Prostate gland (tissue), 2 donors: ENCODE data around the gene SLC49A4. TPM values are rescaled to one million over a fixed set of nuclear protein-coding genes. Genes with fewer than 3 reads are reported as not detected.

Experiments
- DNase-seq: peaks from one replicate; pipeline ENCODE4 v3.0.0-alpha.2; 2019; ENCODE audit warnings: low spot score
- H3K27ac ChIP-seq, 2 donors: fragments of 200-600 bp; sonication (generic); 2 replicates each; pipeline ENCODE4 v1.5.1; 2017 to 2019
- H3K27me3 ChIP-seq: fragments of 200-600 bp; sonication (generic); replicated peaks from 2 replicates; pipeline ENCODE4 v1.5.1; 2019; ENCODE audit not compliant: insufficient read depth
- H3K36me3 ChIP-seq, 2 donors: fragments of 200-600 bp; sonication (generic); 1 replicate in 1 of 2; 2 replicates in 1 of 2; pipeline versions ENCODE4 v1.5.1 to v1.8.1; 2017 to 2019
- H3K4me1 ChIP-seq: fragments of 200-600 bp; sonication (generic); replicated peaks from 2 replicates; pipeline ENCODE4 v1.5.1; 2019
- H3K4me3 ChIP-seq, 2 donors: fragments of 200-600 bp; sonication (generic); 2 replicates each; pipeline ENCODE4 v1.5.1; 2017 to 2019
- H3K9me3 ChIP-seq: fragments of 200-600 bp; sonication (generic); 2 replicates; pipeline ENCODE4 v1.5.1; 2017
- CTCF ChIP-seq, 4 experiments: fragments of 200-600 bp in 2 of 4; fragments of 450-650 bp in 2 of 4; sonication (generic) in 2 of 4; IDR thresholded peaks; 1 replicate in 3 of 4; 2 replicates in 1 of 4; pipeline ENCODE4 v1.5.1; 2016 to 2019; ENCODE audit warnings: antibody characterized with exemption in 4 of 4, mild to moderate bottlenecking in 2 of 4, moderate library complexity in 2 of 4
- POLR2A ChIP-seq: fragments of 450-650 bp; IDR thresholded peaks from one replicate; pipeline ENCODE4 v1.6.1; 2016; ENCODE audit warnings: antibody characterized with exemption, mild to moderate bottlenecking
- POLR2AphosphoS5 ChIP-seq: sonication (generic); formaldehyde crosslinking; IDR thresholded peaks from one replicate; pipeline ENCODE4 v1.6.1; 2017; ENCODE audit warnings: antibody characterized with exemption
- WGBS: methylation state at CpG from one replicate; pipeline ENCODE4 v1.1.5; 2018; 5-methylcytosine and 5-hydroxymethylcytosine counted together
- intact Hi-C: fragments of 100-400 bp; cut with DNase I; formaldehyde crosslinking; loops from one replicate; pipeline ENCODE4 v1.14.2; 2022
- total RNA-seq, 2 donors: library from RNA; depleted of rRNA; stranded (reverse); fragments of >200 nt; gene quantifications; one replicate each; pipeline ENCODE4 v1.1.0, GENCODE V29; 2016

The SLC49A4 gene
- total RNA-seq, 2 donors from 2014 or later, result 26.7 to 34.7 TPM

- WGBS, result 91% methylated on average over 3 of the region's 3 CpGs
- Histone ChIP-seq H3K27me3 (no peaks in the 10 kb centered on the region), H3K27ac (no peak overlapping the region), H3K4me1 (no peaks in the 10 kb centered on the region), H3K9me3 (no peaks in the 10 kb centered on the region), H3K4me3 (no peak overlapping the region), H3K36me3 (no peaks in the 10 kb centered on the region)
- no peak for TF ChIP-seq POLR2A
- TF ChIP-seq POLR2AphosphoS5, result no peak
- TF ChIP-seq CTCF (IDR thresholded peaks at IDR 0.05), result no peak
- DNase-seq, result no peak
- intact Hi-C loops, result no loop called here
These were observed 27.1 kb upstream of the SLC49A4 start for GRCh38 chr3:122767540-122768372.

- WGBS, result 92% methylated on average over 5 of the region's 5 CpGs
- TF ChIP-seq CTCF (IDR thresholded peaks at IDR 0.05), result no peak
- TF ChIP-seq POLR2A, result no peak
- no peak for TF ChIP-seq POLR2AphosphoS5
- Histone ChIP-seq H3K27me3 (no peaks in the 10 kb centered on the region), H3K4me3 (no peak overlapping the region), H3K36me3 (no peaks in the 10 kb centered on the region), H3K4me1 (no peaks in the 10 kb centered on the region), H3K27ac (no peak overlapping the region), H3K9me3 (no peaks in the 10 kb centered on the region)
- intact Hi-C loops, result no loop called here
- DNase-seq, result no peak
These were observed 24.2 kb upstream of the SLC49A4 start for GRCh38 chr3:122770521-122771202.

- H3K27ac ChIP-seq, result no peak overlapping the region
- no peak for DNase-seq
- H3K9me3 ChIP-seq, result no peaks in the 10 kb centered on the region
- no peaks in the 10 kb centered on the region for H3K4me1 ChIP-seq
- intact Hi-C loops, result no loop called here
- H3K27me3 ChIP-seq, result no peaks in the 10 kb centered on the region
- no peak overlapping the region for H3K4me3 ChIP-seq
- TF ChIP-seq CTCF (IDR thresholded peaks at IDR 0.05), result no peak
- no peak for TF ChIP-seq POLR2AphosphoS5
- no peak for TF ChIP-seq POLR2A
- no peaks in the 10 kb centered on the region for H3K36me3 ChIP-seq
- 97% methylated on average over 1 of the region's 1 CpG for WGBS
These were observed 22.0 kb upstream of the SLC49A4 start for GRCh38 chr3:122772827-122773226.

- 93% methylated on average over 3 of the region's 3 CpGs for WGBS
- TF ChIP-seq CTCF (IDR thresholded peaks at IDR 0.05) (no peak), POLR2A (no peak), POLR2AphosphoS5 (no peak)
- Histone ChIP-seq H3K9me3 (no peaks in the 10 kb centered on the region), H3K36me3 (no peaks in the 10 kb centered on the region), H3K27me3 (no peaks in the 10 kb centered on the region), H3K27ac (no peak overlapping the region), H3K4me3 (no peak overlapping the region), H3K4me1 (no peaks in the 10 kb centered on the region)
- DNase-seq, result no peak
- intact Hi-C loops, result no loop called here
These were observed 20.8 kb upstream of the SLC49A4 start for GRCh38 chr3:122773944-122774509.
